Lower lobe of right lung (tissue), 2 donors: ENCODE measurements around the gene ULK4. TPM values are rescaled to one million over a fixed set of nuclear protein-coding genes. Genes with fewer than 3 reads are reported as not detected.

ENCODE experiments used
- ATAC-seq, 2 donors: fragments of 200-7000 bp; cut with Tn5 transposase; one replicate each; pipeline ENCODE4 v1.9.1; 2020 to 2022; ENCODE audit warnings: mild to moderate bottlenecking in 2 of 2, moderate library complexity in 2 of 2
- DNase-seq: peaks from one replicate; pipeline ENCODE4 v3.0.0-alpha.2; 2020
- H3K27ac ChIP-seq: fragments of 200-600 bp; one replicate; pipeline ENCODE4 v1.8.0; 2022
- H3K27me3 ChIP-seq: fragments of 200-600 bp; one replicate; pipeline ENCODE4 v1.8.0; 2022; ENCODE audit warnings: low read depth
- H3K36me3 ChIP-seq: fragments of 200-600 bp; one replicate; pipeline ENCODE4 v1.8.0; 2022; ENCODE audit warnings: mild to moderate bottlenecking
- H3K4me1 ChIP-seq: fragments of 200-600 bp; one replicate; pipeline ENCODE4 v1.8.0; 2022
- H3K4me3 ChIP-seq: fragments of 200-600 bp; one replicate; pipeline ENCODE4 v1.8.0; 2022; ENCODE audit warnings: mild to moderate bottlenecking
- H3K9me3 ChIP-seq: fragments of 200-600 bp; one replicate; pipeline ENCODE4 v1.8.0; 2022
- intact Hi-C: fragments of 100-400 bp; cut with DNase I; formaldehyde crosslinking; loops from one replicate; pipeline ENCODE4 v1.11.0; 2022
- total RNA-seq: library from RNA; stranded (reverse); fragmentation: NEBNext Ultra II Directional; extraction: Animal tissue kit (Norgen Biotek cat#: 25700); gene quantifications from one replicate; pipeline ENCODE4 v1.2.1, GENCODE V29; 2021
- TF ChIP-seq, protein P1 (sequence below): fragments of 200-600 bp; IDR thresholded peaks from one replicate; pipeline ENCODE4 v1.8.0; 2022; ENCODE audit warnings: antibody characterized with exemption, mild to moderate bottlenecking
- donor health status: DM: no; HTN: yes; CAD: no; lungs with severe emphysema.

Gene ULK4
- total RNA-seq, 1 donor from 2014 or later: 11.4 TPM

DNA sequence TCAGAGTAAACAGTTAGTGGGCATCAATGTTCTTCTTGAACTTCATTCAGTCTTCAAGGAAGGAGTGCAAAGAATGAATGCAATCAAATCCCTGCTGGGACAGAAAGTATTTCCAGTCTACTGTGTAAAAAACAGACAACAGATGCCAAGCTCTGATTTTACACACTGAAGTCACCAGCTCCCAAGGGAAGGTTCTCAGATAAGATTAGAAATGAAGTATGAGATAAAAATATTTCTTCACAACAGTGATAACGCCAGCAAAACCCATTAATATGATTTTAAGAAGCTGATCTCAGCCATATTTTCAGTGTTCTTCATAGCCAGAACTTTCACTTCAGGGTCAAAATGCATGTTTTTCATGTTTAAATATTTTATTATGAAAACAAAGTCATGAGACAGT lies 497.0 kb downstream of the ULK4 start:
- no peak overlapping the region for H3K27ac ChIP-seq
- ATAC-seq: no peak
- peaks cover 4% of the 10 kb centered on the region for H3K9me3 ChIP-seq
- H3K27me3 ChIP-seq: no peaks in the 10 kb centered on the region
- no peak overlapping the region for H3K4me3 ChIP-seq
- no peaks in the 10 kb centered on the region for H3K4me1 ChIP-seq
- intact Hi-C loops: no loop called here
- H3K36me3 ChIP-seq: no peaks in the 10 kb centered on the region
- DNase-seq: no peak
- TF ChIP-seq, protein P1, sequence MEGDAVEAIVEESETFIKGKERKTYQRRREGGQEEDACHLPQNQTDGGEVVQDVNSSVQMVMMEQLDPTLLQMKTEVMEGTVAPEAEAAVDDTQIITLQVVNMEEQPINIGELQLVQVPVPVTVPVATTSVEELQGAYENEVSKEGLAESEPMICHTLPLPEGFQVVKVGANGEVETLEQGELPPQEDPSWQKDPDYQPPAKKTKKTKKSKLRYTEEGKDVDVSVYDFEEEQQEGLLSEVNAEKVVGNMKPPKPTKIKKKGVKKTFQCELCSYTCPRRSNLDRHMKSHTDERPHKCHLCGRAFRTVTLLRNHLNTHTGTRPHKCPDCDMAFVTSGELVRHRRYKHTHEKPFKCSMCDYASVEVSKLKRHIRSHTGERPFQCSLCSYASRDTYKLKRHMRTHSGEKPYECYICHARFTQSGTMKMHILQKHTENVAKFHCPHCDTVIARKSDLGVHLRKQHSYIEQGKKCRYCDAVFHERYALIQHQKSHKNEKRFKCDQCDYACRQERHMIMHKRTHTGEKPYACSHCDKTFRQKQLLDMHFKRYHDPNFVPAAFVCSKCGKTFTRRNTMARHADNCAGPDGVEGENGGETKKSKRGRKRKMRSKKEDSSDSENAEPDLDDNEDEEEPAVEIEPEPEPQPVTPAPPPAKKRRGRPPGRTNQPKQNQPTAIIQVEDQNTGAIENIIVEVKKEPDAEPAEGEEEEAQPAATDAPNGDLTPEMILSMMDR: no peak

DNA sequence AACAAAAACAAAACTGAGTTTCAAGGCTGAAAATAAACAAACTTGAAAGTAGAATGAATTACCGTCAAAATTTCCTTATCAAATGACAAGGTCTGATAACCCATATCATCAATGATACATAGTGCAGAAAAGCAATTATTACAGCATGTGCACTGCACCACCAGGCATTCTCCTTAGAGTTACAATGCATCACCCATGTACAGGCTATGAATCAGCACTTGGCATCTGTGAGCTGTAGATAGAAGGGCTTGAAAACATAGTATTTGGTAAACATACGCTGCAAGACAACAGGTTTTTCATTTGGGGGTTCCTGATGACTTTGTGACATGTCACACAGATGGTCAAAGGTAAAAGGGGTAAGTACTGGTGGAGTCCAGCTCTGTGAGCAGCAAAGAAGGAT lies 497.5 kb downstream of the ULK4 start:
- intact Hi-C loops: no loop called here
- H3K9me3 ChIP-seq: no peaks in the 10 kb centered on the region
- no peak for DNase-seq
- no peak overlapping the region for H3K4me3 ChIP-seq
- H3K27me3 ChIP-seq: no peaks in the 10 kb centered on the region
- H3K4me1 ChIP-seq: no peaks in the 10 kb centered on the region
- TF ChIP-seq, protein P1: no peak
- H3K27ac ChIP-seq: no peak overlapping the region
- H3K36me3 ChIP-seq: no peaks in the 10 kb centered on the region
- ATAC-seq: no peak

DNA sequence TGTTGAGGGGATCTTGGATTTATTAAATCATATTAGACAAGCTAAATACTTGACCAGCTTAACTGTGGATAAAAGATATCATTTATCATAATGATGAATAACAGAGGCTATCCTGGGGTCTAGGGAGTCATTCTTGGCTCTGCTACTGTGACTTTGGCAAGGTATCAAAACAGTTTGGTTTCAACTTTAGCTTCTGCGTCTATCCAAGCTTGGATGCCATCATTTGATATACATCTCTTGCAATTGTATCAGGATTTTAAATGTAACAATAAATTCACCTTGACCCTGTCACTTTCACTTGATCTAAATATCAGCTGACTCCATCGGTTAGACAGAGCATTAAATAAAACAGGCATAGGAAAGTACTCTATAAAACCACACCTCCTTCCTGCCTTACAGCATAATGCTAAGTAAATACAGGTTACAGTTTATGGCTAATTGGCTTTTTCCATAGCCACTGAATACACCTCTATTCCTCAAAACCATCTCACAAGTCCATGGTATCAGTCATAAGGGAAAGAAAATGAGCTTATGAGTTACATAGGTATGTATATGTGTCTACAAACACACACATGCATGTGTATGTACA lies 499.7 kb downstream of the ULK4 start:
- no peak overlapping the region for H3K4me3 ChIP-seq
- H3K4me1 ChIP-seq: no peaks in the 10 kb centered on the region
- TF ChIP-seq, protein P1: no peak
- no peaks in the 10 kb centered on the region for H3K27me3 ChIP-seq
- H3K36me3 ChIP-seq: no peaks in the 10 kb centered on the region
- intact Hi-C loops: no loop called here
- DNase-seq (no peak), ATAC-seq (no peak)
- no peak overlapping the region for H3K27ac ChIP-seq
- no peaks in the 10 kb centered on the region for H3K9me3 ChIP-seq

DNA sequence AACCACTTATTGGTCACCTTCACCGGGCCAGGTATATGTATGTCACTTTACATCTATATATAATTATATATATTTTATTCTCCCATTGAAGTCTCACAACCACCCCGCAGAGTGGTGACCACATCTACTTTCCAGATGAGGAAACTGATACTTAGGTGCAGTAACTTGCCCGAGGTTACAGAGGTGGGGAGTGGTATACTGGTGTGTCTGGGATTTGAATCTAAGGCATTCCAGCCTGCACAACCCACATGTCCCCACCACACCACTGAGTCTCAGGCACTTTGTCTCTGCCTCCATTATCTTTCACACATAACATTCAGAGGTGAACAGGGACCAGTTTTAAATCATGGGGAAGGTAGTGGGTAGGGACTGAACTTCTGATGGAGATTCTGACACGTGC lies 501.2 kb downstream of the ULK4 start:
- H3K4me1 ChIP-seq: no peaks in the 10 kb centered on the region
- intact Hi-C loops: no loop called here

DNA sequence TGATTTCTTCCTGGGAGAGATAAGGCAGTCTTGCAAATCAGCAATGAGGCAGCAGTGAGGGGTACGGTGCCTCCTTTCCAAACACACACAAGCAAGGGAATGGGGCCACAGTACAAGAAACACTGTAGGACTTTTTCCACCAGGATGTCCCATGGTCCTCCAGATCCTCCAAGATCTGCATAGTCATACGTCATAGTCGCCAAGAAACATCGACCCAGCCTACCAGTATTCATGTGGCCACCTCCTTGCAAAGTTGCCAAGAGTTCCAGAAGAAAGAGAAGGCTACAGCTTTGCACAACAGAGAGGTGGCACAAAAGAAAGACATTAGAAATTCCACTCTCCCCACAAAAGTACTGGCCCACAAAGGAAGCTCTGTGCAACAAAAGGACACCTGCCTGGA lies 504.7 kb downstream of the ULK4 start:
- ATAC-seq (no peak), DNase-seq (no peak)
- no peaks in the 10 kb centered on the region for H3K27me3 ChIP-seq
- H3K36me3 ChIP-seq: no peaks in the 10 kb centered on the region
- H3K9me3 ChIP-seq: no peaks in the 10 kb centered on the region
- intact Hi-C loops: no loop called here
- no peaks in the 10 kb centered on the region for H3K4me1 ChIP-seq
- no peak overlapping the region for H3K4me3 ChIP-seq
- TF ChIP-seq, protein P1: no peak
- H3K27ac ChIP-seq: no peak overlapping the region

More for the DNA sequence above, 501.2 kb downstream of the ULK4 start:
- no peak overlapping the region for H3K27ac ChIP-seq
- H3K9me3 ChIP-seq: no peaks in the 10 kb centered on the region
- no peak overlapping the region for H3K4me3 ChIP-seq
- no peak for ATAC-seq
- no peak for DNase-seq
- no peaks in the 10 kb centered on the region for H3K36me3 ChIP-seq
- TF ChIP-seq, protein P1: no peak
- no peaks in the 10 kb centered on the region for H3K27me3 ChIP-seq
